SK-N-MC (cell line): ENCODE measurements around the gene KIAA0930.

ENCODE experiments used
- EZH2 ChIP-seq: fragments of 200-600 bp; sonication (generic); IDR thresholded peaks from one replicate; pipeline ENCODE4 v1.6.1; 2017; ENCODE audit warnings: antibody characterized with exemption
- POLR2AphosphoS5 ChIP-seq: IDR thresholded peaks from 2 replicates; pipeline ENCODE4 v1.6.1; 2012; ENCODE audit warnings: mild to moderate bottlenecking, low read depth, low read length, borderline replicate concordance

DNA sequence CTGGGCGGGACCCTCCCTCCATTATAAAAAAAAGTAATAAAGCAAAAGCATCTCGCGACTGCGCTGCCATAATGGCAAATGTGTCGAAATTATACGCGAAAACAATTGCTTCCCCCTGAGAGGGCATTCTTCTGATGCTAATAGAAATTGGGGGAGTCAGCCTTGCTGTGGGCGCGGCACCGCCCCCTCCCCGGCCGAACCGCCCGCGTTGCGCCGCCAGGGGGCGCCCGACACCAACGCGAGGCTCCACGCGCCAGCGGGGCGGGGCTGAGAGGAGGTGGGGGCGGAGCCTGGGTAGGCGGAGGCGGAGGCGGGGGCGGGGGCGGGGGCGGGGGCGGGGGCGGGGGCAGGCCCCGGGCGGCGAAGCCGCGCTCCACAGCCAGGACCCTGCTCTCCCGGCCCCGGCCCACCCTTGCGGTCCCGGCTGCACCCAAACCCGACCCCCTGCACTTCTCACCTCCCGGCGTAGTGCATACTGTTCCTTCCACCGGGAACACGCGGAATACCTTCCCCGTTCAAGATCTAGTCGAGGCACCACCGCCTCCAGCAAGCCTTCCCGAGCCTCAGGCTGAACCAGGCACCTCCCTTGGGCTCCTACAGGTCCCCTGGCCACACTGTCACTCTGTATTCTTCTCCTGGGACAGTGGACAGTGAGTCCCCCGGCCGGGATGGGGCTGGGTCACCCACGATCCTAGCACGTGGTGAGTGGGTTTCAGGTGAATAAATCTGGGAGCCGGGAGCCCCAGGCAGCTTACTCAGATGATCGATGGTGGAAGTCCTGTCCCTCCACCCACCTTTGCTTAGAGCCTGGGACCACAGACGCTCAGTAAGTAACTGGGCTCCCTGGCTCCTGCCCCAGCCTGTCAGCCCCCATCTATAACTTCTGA lies 28.5 kb upstream of the KIAA0930 start:
- TF ChIP-seq POLR2AphosphoS5 = no peak
- no peak for TF ChIP-seq EZH2
